B cell (primary cell): ENCODE measurements around the gene FRMD4A. TPM values are rescaled to one million over a fixed set of nuclear protein-coding genes. Genes with fewer than 3 reads are reported as not detected.
A peak's percentile ranks its signal among the peaks of the same experiment; 100 is the strongest.

ENCODE experiments used
- ATAC-seq: fragments of 200-7000 bp; cut with Tn5 transposase; one replicate; pipeline ENCODE4 v1.10.0; 2021; ENCODE audit warnings: low read depth, mild to moderate bottlenecking, moderate number of reproducible peaks, moderate library complexity
- CTCF ChIA-PET: fragments of 350-600 bp; sonication (Branson Sonifier 250); formaldehyde crosslinking; loops from one replicate; lab custom pipeline; 2021; ENCODE audit warnings: antibody characterized with exemption, inconsistent platforms; lab: Charles Lee
- POLR2A ChIA-PET: fragments of 350-600 bp; sonication (Branson Sonifier 250); formaldehyde crosslinking; loops from one replicate; lab custom pipeline; 2021; ENCODE audit warnings: antibody characterized with exemption; lab: Charles Lee
- DNase-seq: peaks from one replicate; pipeline ENCODE4 v3.0.0; 2013
- H2AFZ ChIP-seq: 2 replicates; pipeline ENCODE4 v1.6.1; 2012; ENCODE audit warnings: mild to moderate bottlenecking, low read depth, low read length; ENCODE audit not compliant: insufficient read depth, poor library complexity, severe bottlenecking
- H3K27ac ChIP-seq, 2 donors: 1 replicate in 1 of 2; 2 replicates in 1 of 2; pipeline ENCODE4 v1.5.1; 2012 to 2013; ENCODE audit warnings: low read length in 2 of 2, mild to moderate bottlenecking in 2 of 2, moderate library complexity in 1 of 2
- H3K27me3 ChIP-seq, 4 experiments: fragments of 200-600 bp in 1 of 4; sonication (generic) in 1 of 4; replicated peaks in 1 of 4; 1 replicate in 2 of 4; 2 replicates in 2 of 4; pipeline versions ENCODE4 v1.6.1 to v1.7.0; 2013 to 2016; ENCODE audit warnings: low read length in 3 of 4, mild to moderate bottlenecking in 2 of 4, mixed read lengths in 1 of 4, moderate library complexity in 1 of 4; ENCODE audit not compliant: insufficient read depth in 4 of 4, control insufficient read depth in 3 of 4; ENCODE audit errors: control extremely low read depth in 1 of 4
- H3K36me3 ChIP-seq, 2 experiments: replicated peaks in 1 of 2; 1 replicate in 1 of 2; 2 replicates in 1 of 2; pipeline versions ENCODE4 v1.6.1 to v1.7.1; 2013; ENCODE audit warnings: low read length in 1 of 2; ENCODE audit not compliant: insufficient read depth in 2 of 2, control insufficient read depth in 1 of 2; ENCODE audit errors: control extremely low read depth in 1 of 2, extremely low read depth in 1 of 2
- H3K4me1 ChIP-seq, 2 donors: fragments of 200-600 bp in 1 of 2; sonication (generic) in 1 of 2; 1 replicate in 1 of 2; 2 replicates in 1 of 2; pipeline versions ENCODE4 v1.5.1 to v1.6.1; 2013 to 2017; ENCODE audit warnings: low read length in 2 of 2; ENCODE audit not compliant: control insufficient read depth in 2 of 2, insufficient read depth in 2 of 2
- H3K4me2 ChIP-seq: replicated peaks from 2 replicates; pipeline ENCODE3; 2012; ENCODE audit warnings: mild to moderate bottlenecking, low read depth, low read length; ENCODE audit not compliant: poor library complexity, severe bottlenecking
- H3K4me3 ChIP-seq, 5 experiments: fragments of 200-600 bp in 1 of 5; sonication (generic) in 1 of 5; 1 replicate in 3 of 5; 2 replicates in 2 of 5; pipeline versions ENCODE4 v1.5.1 to v1.7.0; 2011 to 2016; ENCODE audit warnings: low read length in 4 of 5, mild to moderate bottlenecking in 4 of 5, low read depth in 2 of 5, control low read depth in 1 of 5, moderate library complexity in 1 of 5; ENCODE audit not compliant: insufficient read depth in 1 of 5; ENCODE audit errors: control extremely low read depth in 1 of 5, extremely low read depth in 1 of 5
- H3K79me2 ChIP-seq: fragments of 200-600 bp; sonication (generic); one replicate; pipeline ENCODE4 v1.6.0; 2016; ENCODE audit warnings: low read length; ENCODE audit not compliant: control insufficient read depth, insufficient read depth
- H3K9ac ChIP-seq: fragments of 200-600 bp; sonication (generic); 2 replicates; pipeline ENCODE4 v1.6.1; 2017; ENCODE audit warnings: mild to moderate bottlenecking, low read length, moderate library complexity
- H3K9me3 ChIP-seq, 3 donors: one replicate each; pipeline versions ENCODE4 v1.6.1 to v1.7.1; 2013; ENCODE audit warnings: low read length in 2 of 3; ENCODE audit not compliant: control insufficient read depth in 2 of 3, insufficient read depth in 1 of 3; ENCODE audit errors: control extremely low read depth in 1 of 3
- H4K20me1 ChIP-seq: 2 replicates; pipeline ENCODE4 v1.6.0; 2012; ENCODE audit warnings: mild to moderate bottlenecking, low read length; ENCODE audit not compliant: insufficient read depth, control insufficient read depth, poor library complexity, severe bottlenecking
- H3K27ac Mint-ChIP-seq: one replicate; pipeline ENCODE4 v1.8.0; 2021; ENCODE audit warnings: mixed read lengths
- H3K27me3 Mint-ChIP-seq: one replicate; pipeline ENCODE4 v1.8.0; 2021; ENCODE audit warnings: mixed read lengths
- H3K4me1 Mint-ChIP-seq: one replicate; pipeline ENCODE4 v1.8.0; 2021; ENCODE audit warnings: mixed read lengths
- H3K4me3 Mint-ChIP-seq: one replicate; pipeline ENCODE4 v1.8.0; 2021; ENCODE audit warnings: mixed read lengths
- H3K9me3 Mint-ChIP-seq: one replicate; pipeline ENCODE4 v1.8.0; 2022; ENCODE audit warnings: mixed read lengths; ENCODE audit not compliant: insufficient read depth
- EZH2 ChIP-seq: IDR thresholded peaks from 2 replicates; pipeline ENCODE4 v1.6.1; 2012; ENCODE audit warnings: borderline replicate concordance, low read depth, mild to moderate bottlenecking, moderate library complexity, low read length; ENCODE audit not compliant: insufficient read depth, poor library complexity, severe bottlenecking
- WGBS: methylation state at CpG from one replicate; pipeline ENCODE4 v1.1.5; 2013; ENCODE audit warnings: missing lambda C conversion rate; ENCODE audit not compliant: insufficient coverage; 5-methylcytosine and 5-hydroxymethylcytosine counted together
- intact Hi-C: fragments of 100-400 bp; cut with micrococcal nuclease; formaldehyde crosslinking; loops from one replicate; pipeline ENCODE4 v1.10.0; 2022
- polyA plus RNA-seq: library from polyadenylated mRNA; depleted of rRNA; stranded (reverse); fragments of >200 nt; gene quantifications from 2 replicates; pipeline ENCODE4 v1.2.3, GENCODE V29; 2012
- total RNA-seq, 2 donors: library from RNA; stranded (reverse); fragments of 120-200 nt in 1 of 2; gene quantifications; 1 replicate in 1 of 2; 2 replicates in 1 of 2; pipeline versions ENCODE4 v1.2.3 to v1.2.4, GENCODE V29; 2013 to 2022
- TF ChIP-seq, protein P1 (sequence below): fragments of 200-600 bp; IDR thresholded peaks from one replicate; pipeline ENCODE4 v1.8.0; 2022; ENCODE audit warnings: antibody characterized with exemption, mild to moderate bottlenecking

Gene FRMD4A
- total and polyA plus RNA-seq, 2 donors (not counting 1 experiment from before 2014, with no cell fraction given) = 0.76 to 3.4 TPM

DNA sequence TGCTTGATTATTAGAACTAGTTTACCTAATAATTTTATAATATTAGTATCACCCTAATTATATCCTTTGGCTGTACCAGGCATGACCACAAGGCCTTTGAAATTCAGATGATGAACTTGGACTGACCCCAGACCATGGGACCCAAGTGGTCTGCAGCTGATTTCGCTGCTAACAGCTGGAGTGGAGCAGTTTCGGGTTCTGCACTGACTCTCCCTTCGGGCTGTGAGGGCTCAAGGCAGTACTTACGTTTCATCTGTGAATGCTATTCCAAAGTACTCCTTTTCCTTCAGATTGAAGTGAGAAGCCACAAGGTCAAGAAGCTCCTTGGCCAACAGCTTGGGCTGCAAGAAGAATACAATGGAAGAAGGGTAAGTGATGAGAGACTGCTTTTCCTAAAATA is 520.2 kb downstream of the FRMD4A start:
- DNase-seq (no peak), ATAC-seq (no peak)
- H3K27ac ChIP-seq = no peak overlapping the region
- Mint-ChIP-seq H3K27ac (no peak overlapping the region), H3K9me3 (no peaks in the 10 kb centered on the region), H3K27me3 (peaks cover 18% of the 10 kb centered on the region), H3K4me3 (no peak overlapping the region), H3K4me1 (peaks cover 16% of the 10 kb centered on the region)
- H3K9me3 ChIP-seq = no peaks in the 10 kb centered on the region
- H4K20me1 ChIP-seq = no peaks in the 10 kb centered on the region
- no peak overlapping the region for H3K4me2 ChIP-seq
- H3K4me3 ChIP-seq = no peak overlapping the region
- peaks cover 4 to 7% of the 10 kb centered on the region in 2 donors for H3K4me1 ChIP-seq
- TF ChIP-seq EZH2 = no peak
- TF ChIP-seq, protein P1, sequence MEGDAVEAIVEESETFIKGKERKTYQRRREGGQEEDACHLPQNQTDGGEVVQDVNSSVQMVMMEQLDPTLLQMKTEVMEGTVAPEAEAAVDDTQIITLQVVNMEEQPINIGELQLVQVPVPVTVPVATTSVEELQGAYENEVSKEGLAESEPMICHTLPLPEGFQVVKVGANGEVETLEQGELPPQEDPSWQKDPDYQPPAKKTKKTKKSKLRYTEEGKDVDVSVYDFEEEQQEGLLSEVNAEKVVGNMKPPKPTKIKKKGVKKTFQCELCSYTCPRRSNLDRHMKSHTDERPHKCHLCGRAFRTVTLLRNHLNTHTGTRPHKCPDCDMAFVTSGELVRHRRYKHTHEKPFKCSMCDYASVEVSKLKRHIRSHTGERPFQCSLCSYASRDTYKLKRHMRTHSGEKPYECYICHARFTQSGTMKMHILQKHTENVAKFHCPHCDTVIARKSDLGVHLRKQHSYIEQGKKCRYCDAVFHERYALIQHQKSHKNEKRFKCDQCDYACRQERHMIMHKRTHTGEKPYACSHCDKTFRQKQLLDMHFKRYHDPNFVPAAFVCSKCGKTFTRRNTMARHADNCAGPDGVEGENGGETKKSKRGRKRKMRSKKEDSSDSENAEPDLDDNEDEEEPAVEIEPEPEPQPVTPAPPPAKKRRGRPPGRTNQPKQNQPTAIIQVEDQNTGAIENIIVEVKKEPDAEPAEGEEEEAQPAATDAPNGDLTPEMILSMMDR = no peak
- ChIA-PET CTCF (no interaction called here), POLR2A (interaction anchor here (0.7 kb wide), 1 partner anchor 1502 kb away, joined by 5 read pairs; no protein-coding TSS in a partner anchor)
- no peak overlapping the region for H3K9ac ChIP-seq
- H2AFZ ChIP-seq = no peak overlapping the region
- no peaks in the 10 kb centered on the region for H3K27me3 ChIP-seq
- no peaks in the 10 kb centered on the region for H3K36me3 ChIP-seq
- H3K79me2 ChIP-seq = no peaks in the 10 kb centered on the region
- WGBS = 83% methylated on average over 2 of the region's 4 CpGs
- intact Hi-C loops = no loop called here

GRCh38 chr10:13809427-13809826 is 521.3 kb downstream of the FRMD4A start:
- Mint-ChIP-seq H3K27me3 (peaks cover 18% of the 10 kb centered on the region), H3K4me1 (peaks cover 16% of the 10 kb centered on the region), H3K4me3 (no peak overlapping the region), H3K9me3 (no peaks in the 10 kb centered on the region), H3K27ac (no peak overlapping the region)
- Histone ChIP-seq H3K9me3 (no peaks in the 10 kb centered on the region), H3K27me3 (no peaks in the 10 kb centered on the region), H4K20me1 (no peaks in the 10 kb centered on the region), H3K4me2 (peak overlapping the region; percentile 11), H2AFZ (no peak overlapping the region), H3K79me2 (no peaks in the 10 kb centered on the region), H3K9ac (no peak overlapping the region), H3K27ac (no peak overlapping the region), H3K4me1 (peaks cover 4 to 7% of the 10 kb centered on the region in 2 donors), H3K36me3 (no peaks in the 10 kb centered on the region), H3K4me3 (no peak overlapping the region)
- no peak for TF ChIP-seq EZH2
- TF ChIP-seq, protein P1 = no peak
- CTCF ChIA-PET = no interaction called here
- intact Hi-C loops = no loop called here
- DNase-seq (no peak), ATAC-seq (no peak)
- POLR2A ChIA-PET = no interaction called here
- 80% methylated on average over 6 of the region's 6 CpGs for WGBS
